Thymus (tissue), 11 donors: Measurements from ENCODE around the gene ADA. TPM values are rescaled to one million over a fixed set of nuclear protein-coding genes. Genes with fewer than 3 reads are reported as not detected.

ENCODE experiments used
- DNase-seq, 9 donors: peaks; one replicate each; pipeline ENCODE4 v3.0.0-alpha.2; 2013; ENCODE audit warnings: low spot score in 9 of 9, low read depth in 6 of 9, missing footprints in 1 of 9
- H3K27ac ChIP-seq, 2 donors: one replicate each; pipeline ENCODE4 v1.5.1; 2013; ENCODE audit warnings: control low read depth in 1 of 2, low read depth in 1 of 2, low read length in 1 of 2, mild to moderate bottlenecking in 1 of 2, moderate library complexity in 1 of 2
- H3K27me3 ChIP-seq, 2 donors: one replicate each; pipeline ENCODE4 v1.5.1; 2013; ENCODE audit warnings: low read length in 1 of 2; ENCODE audit not compliant: control insufficient read depth in 2 of 2, insufficient read depth in 1 of 2
- H3K36me3 ChIP-seq, 2 donors: one replicate each; pipeline ENCODE4 v1.5.1; 2013; ENCODE audit warnings: low read length in 1 of 2, mild to moderate bottlenecking in 1 of 2, moderate library complexity in 1 of 2; ENCODE audit not compliant: control insufficient read depth in 2 of 2, insufficient read depth in 2 of 2
- H3K4me1 ChIP-seq, 2 donors: one replicate each; pipeline ENCODE4 v1.5.1; 2013; ENCODE audit warnings: low read length in 2 of 2; ENCODE audit not compliant: control insufficient read depth in 2 of 2, insufficient read depth in 2 of 2
- H3K4me3 ChIP-seq, 2 donors: one replicate each; pipeline ENCODE4 v1.5.1; 2013; ENCODE audit warnings: low read length in 2 of 2, control low read depth in 1 of 2, mild to moderate bottlenecking in 1 of 2
- H3K9me3 ChIP-seq, 2 donors: one replicate each; pipeline ENCODE4 v1.5.1; 2013; ENCODE audit warnings: low read length in 1 of 2, mild to moderate bottlenecking in 1 of 2; ENCODE audit not compliant: control insufficient read depth in 2 of 2, insufficient read depth in 1 of 2
- WGBS: extraction: QIAGEN DNeasy Blood & Tissue Kit; methylation state at CpG from one replicate; pipeline ENCODE4 v1.1.7; 2013; 5-methylcytosine and 5-hydroxymethylcytosine counted together
- polyA plus RNA-seq: library from polyadenylated mRNA; stranded (reverse); fragments of 200-250 nt; gene quantifications from one replicate; pipeline ENCODE4 v1.2.3, GENCODE V29; 2013
- total RNA-seq: library from RNA; stranded (reverse); fragments of 120-200 nt; gene quantifications from one replicate; pipeline ENCODE4 v1.2.4, GENCODE V29; 2013
- donor health status: healthy.

ADA gene
- total and polyA plus RNA-seq, 2 donors: 61.1 to 296 TPM

- DNase-seq: no peak
- Histone ChIP-seq H3K27ac (no peak overlapping the region), H3K9me3 (no peaks in the 10 kb centered on the region), H3K27me3 (peaks cover 0 to 2% of the 10 kb centered on the region in 2 donors), H3K4me1 (no peaks in the 10 kb centered on the region), H3K4me3 (no peak overlapping the region), H3K36me3 (no peaks in the 10 kb centered on the region)
- 98% methylated on average over 4 of the region's 4 CpGs for WGBS
These were observed 42.7 kb upstream of the ADA start for GRCh38 chr20:44694159-44694558.

- Histone ChIP-seq H3K4me1 (no peaks in the 10 kb centered on the region), H3K27me3 (peaks cover 0 to 2% of the 10 kb centered on the region in 2 donors), H3K27ac (no peak overlapping the region), H3K36me3 (no peaks in the 10 kb centered on the region), H3K4me3 (no peak overlapping the region), H3K9me3 (no peaks in the 10 kb centered on the region)
- no peak for DNase-seq
These were observed 42.1 kb upstream of the ADA start for GRCh38 chr20:44693627-44694026.

GRCh38 chr20:44692932-44693480 is 41.5 kb upstream of the ADA start:
- no peaks in the 10 kb centered on the region for H3K36me3 ChIP-seq
- 90% methylated on average over 7 of the region's 7 CpGs for WGBS
- H3K27me3 ChIP-seq: peaks cover 0 to 2% of the 10 kb centered on the region in 2 donors
- H3K9me3 ChIP-seq: no peaks in the 10 kb centered on the region
- H3K4me3 ChIP-seq: no peak overlapping the region
- no peak overlapping the region for H3K27ac ChIP-seq
- DNase-seq: no peak
- H3K4me1 ChIP-seq: no peaks in the 10 kb centered on the region

GRCh38 chr20:44691424-44692423 is 40.2 kb upstream of the ADA start:
- H3K36me3 ChIP-seq: no peaks in the 10 kb centered on the region
- no peak overlapping the region for H3K4me3 ChIP-seq
- WGBS: 93% methylated on average over 7 of the region's 7 CpGs
- no peaks in the 10 kb centered on the region for H3K4me1 ChIP-seq
- no peaks in the 10 kb centered on the region for H3K9me3 ChIP-seq
- H3K27ac ChIP-seq: no peak overlapping the region
- H3K27me3 ChIP-seq: peaks cover 0 to 2% of the 10 kb centered on the region in 2 donors
- DNase-seq: no peak

- H3K36me3 ChIP-seq: no peaks in the 10 kb centered on the region
- H3K4me1 ChIP-seq: no peaks in the 10 kb centered on the region
- no peak for DNase-seq
- whole genome bisulfite sequencing: 93% methylated on average over 9 of the region's 9 CpGs
- peaks cover 0 to 2% of the 10 kb centered on the region in 2 donors for H3K27me3 ChIP-seq
- H3K4me3 ChIP-seq: no peak overlapping the region
- H3K9me3 ChIP-seq: no peaks in the 10 kb centered on the region
- no peak overlapping the region for H3K27ac ChIP-seq
These were observed 39.4 kb upstream of the ADA start for GRCh38 chr20:44690781-44691423.

GRCh38 chr20:44689809-44690208 is 38.3 kb upstream of the ADA start:
- Histone ChIP-seq H3K4me1 (peaks cover 0 to 5% of the 10 kb centered on the region in 2 donors), H3K4me3 (no peak overlapping the region), H3K36me3 (no peaks in the 10 kb centered on the region), H3K27ac (no peak overlapping the region), H3K27me3 (peaks cover 0 to 2% of the 10 kb centered on the region in 2 donors), H3K9me3 (no peaks in the 10 kb centered on the region)
- 84% methylated on average over 3 of the region's 3 CpGs for WGBS
- DNase-seq: no peak

- Histone ChIP-seq H3K27ac (no peak overlapping the region), H3K4me1 (peaks cover 0 to 21% of the 10 kb centered on the region in 2 donors), H3K36me3 (no peaks in the 10 kb centered on the region), H3K9me3 (no peaks in the 10 kb centered on the region), H3K4me3 (no peak overlapping the region), H3K27me3 (peaks cover 0 to 2% of the 10 kb centered on the region in 2 donors)
- DNase-seq: no peak
- 93% methylated on average over 7 of the region's 7 CpGs for WGBS
These were observed 36.6 kb upstream of the ADA start for GRCh38 chr20:44688053-44688625.

- 98% methylated on average over 4 of the region's 4 CpGs for WGBS
These were observed 35.4 kb upstream of the ADA start for GRCh38 chr20:44686934-44687333.

More at GRCh38 chr20:44686934-44687333, 35.4 kb upstream of the ADA start:
- H3K27me3 ChIP-seq: peaks cover 0 to 2% of the 10 kb centered on the region in 2 donors
- no peak overlapping the region for H3K27ac ChIP-seq
- peaks cover 2 to 31% of the 10 kb centered on the region in 2 donors for H3K4me1 ChIP-seq
- no peaks in the 10 kb centered on the region for H3K9me3 ChIP-seq
- H3K4me3 ChIP-seq: no peak overlapping the region
- no peak for DNase-seq
- H3K36me3 ChIP-seq: no peaks in the 10 kb centered on the region
